Measurements from ENCODE around the gene EIF4H.
"Not testable (repeated sequence)": the region's sequence is repeated elsewhere in the genome, so short reads cannot be mapped to it uniquely, and the experiment has no call there.

The EIF4H gene

DNA sequence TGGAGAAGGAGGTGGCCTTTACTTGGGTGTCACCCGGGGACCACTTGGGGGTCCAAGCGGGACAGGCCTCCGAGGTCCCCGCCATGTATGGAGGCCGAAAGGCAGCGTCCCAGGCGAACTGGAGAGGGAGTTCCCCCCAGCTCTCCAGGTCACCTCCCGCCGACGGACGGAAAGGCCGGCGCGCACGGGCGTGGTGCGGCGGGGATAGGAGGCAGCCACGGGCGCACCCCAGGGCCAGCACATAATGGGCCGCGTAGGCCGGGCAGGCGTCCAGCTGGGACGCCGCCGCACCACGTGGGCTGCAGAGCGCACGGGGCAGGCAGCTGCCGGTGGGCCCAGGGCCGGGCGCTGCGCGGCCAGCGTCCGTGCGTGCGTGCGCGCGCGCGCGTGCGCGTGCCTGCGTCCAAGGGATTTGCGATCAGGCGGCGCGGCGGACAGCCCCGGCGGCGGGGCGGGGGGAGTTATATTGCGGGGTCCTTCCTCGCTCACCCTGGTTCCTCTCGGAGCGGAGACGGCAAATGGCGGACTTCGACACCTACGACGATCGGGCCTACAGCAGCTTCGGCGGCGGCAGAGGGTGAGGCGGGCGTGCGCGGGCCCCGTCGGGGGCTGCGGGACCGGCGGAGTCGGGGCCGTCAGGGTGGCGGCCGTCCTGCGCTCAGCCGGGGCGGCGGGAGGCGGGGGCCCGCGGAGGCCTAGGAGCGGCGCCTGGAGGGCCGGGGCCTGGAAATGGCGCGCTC lies at the start of gene EIF4H:
Gene EIF4H (plus strand): TSS at position 491 of the 740 bp plus-strand sequence. CDS start 28 bp downstream, at position 519.
- DNase-seq = peak; percentile 94

DNA sequence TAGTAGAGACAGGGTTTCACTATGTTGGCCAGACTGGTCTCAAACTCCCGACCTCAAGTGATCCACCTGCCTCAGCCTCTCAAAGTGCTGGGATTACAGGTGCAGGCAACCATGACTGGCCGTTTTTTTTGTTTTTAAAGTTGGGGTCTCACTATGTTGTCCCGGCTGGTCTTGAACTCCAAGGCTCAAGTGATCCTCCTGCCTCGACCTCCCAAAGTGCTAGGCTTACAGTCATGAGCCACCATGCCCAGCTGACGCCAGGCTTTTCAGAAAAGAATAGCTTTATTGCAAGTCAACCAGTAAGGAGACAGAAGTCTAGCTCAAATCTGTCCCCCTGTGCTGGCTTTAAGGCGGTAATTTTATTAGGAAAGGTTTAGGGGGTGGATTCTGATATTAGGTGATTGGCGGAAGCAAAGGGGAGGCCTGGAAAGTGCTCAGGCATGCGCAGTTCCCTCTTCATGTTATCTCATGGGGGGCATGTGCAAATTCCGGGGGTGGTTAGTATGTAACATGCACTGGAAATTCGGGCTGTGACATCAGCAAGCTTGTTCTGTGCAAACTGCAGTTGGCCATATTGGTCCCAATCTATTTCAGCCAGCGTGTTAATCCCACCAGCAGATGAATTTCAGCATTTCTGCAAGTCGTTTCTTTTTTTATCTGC lies 47.8 kb upstream of the EIF4H start:
- no peak for DNase-seq

DNA sequence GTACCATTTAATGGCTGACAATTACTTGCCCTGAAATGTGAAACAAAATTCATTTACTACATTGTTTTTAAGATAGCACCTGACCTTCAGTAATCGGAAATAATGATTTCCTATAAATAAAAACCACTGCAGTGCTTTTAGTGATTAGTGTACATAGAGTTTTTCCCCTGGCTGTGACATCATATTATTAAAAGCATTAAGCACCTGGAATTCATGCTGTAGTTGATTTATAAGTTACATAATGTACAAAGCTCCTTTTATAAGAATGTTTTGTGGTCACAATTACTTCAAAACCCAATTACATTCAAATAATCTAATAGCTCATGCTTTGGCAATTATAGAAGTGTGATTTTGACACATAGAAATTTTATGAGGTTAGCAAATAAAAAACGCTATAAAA lies 44.3 kb upstream of the EIF4H start:
- no peak for DNase-seq

DNA sequence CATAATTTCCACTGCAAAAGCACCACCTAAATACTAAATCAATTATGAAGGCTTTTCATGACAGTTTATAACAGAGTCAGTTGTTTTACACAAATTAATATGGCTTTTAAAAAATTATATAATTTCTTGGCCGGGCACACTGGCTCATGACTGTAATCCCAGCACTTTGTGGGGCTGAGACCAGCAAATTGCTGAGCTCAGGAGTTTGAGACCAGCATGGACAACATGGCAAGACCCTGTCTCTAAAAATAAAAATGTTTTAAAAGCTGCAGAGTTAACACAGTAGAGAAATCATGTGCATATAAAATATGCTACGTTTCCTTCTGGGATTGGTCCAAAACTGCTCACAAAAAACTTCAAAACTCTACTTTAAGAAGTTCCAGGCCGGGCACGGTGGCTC lies 43.6 kb upstream of the EIF4H start:
- DNase-seq = no peak

DNA sequence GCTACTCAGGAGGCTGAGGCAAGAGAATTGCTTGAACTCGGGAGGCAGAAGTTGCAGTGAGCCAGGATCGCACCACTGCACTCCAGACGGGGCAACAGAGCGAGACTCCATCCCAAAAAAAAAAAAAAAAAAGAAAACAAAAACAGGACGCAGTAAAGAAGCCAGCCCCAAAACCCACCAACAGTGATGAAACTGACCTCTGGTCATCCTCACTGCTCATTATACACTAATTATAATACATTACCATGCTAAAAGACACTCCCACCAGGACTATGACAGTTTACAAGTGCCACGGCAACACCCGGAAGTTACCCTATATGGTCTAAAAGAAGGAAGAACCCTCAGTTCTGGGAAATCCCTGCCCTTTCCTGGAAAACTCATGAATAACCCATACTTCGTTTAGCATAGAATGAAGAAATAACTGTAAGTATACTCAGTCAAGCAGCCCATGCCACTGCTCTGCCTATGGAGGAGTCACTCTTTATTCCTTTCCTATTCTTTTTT lies 40.0 kb upstream of the EIF4H start:
- no peak for DNase-seq

DNA sequence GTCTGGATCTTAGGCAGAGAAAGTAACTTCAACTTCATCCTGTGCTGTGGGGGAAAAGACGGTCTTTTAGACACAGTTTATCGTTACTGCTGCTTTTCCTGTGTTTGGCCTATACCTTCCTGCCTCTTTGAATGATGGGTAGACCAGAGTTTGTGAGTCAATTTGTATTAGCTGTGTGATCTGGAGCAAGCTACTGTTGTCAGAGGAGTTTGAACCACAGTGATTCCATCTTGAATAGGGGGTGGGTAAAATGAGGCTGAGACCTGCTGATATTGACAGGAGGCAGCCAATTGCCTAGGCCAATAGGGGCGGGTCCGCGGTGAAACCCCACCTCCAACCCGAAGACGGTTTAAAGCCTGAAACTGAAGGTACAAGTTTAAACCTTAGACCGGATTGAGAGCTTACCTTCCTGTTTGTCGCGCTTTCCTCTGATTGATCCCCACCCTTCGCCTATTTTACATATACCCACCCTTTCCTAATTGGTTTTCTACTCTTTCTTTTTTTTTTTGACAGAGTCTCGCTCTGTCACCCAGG lies 35.8 kb upstream of the EIF4H start:
- no peak for DNase-seq

DNA sequence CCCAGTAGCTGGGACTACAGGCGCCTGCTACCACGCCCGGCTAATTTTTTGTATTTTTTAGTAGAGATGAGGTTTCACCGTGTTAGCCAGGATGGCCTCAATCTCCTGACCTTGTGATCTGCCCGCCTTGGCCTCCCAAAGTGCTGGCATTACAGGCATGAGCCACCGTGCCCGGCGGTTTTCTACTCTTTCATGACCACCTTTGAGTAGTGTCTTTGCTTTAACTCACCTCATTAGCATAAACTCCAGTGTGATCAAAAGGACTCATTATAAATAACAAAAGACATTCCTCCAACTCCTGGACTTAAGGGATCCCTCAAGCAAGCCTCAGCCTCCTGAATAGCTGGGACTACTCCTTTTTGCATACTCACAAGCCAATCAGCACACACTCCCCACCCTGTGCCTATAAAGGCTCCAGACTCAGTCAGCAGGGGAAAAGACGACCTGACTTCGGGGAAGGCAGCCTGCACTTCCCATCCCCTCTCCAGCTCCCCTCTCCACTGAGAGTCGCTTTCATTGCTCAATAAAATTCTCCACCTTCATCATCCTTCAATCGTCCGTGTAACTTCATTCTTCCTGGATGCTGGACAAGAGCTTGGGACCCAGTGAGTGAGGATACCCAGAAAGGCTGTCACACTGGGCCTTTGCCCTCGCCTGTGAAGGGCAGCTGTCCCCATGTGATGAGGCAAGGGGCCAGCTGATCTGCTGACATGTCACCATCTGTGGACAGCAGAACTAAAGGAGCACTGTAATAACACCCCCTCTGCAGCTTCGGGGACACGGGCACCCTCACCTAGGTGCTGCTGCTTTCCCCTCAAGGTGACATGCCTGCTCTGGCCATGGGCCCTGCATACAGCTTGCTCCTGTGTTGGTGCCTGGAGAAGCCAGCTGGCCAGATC lies 35.0 kb upstream of the EIF4H start:
- DNase-seq = no peak

DNA sequence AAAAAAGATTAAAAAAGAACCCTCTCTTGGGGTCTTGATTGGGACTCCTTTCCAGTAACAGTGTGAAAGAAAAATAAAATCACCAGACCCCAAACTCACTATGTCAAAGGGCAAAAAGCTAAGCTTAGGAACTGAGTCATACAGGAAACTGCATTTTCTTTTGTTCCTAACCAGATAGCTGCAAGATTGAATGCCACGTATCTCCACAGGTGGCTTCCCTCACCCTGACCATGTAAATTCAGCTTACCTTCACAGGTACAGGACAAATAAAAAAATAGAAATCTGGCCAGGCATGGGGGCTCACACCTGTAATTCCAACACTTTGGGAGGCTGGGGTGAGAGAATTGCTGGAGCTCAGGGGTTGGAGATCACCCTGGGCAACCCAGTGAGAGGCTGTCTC lies 32.5 kb upstream of the EIF4H start:
- DNase-seq = no peak

DNA sequence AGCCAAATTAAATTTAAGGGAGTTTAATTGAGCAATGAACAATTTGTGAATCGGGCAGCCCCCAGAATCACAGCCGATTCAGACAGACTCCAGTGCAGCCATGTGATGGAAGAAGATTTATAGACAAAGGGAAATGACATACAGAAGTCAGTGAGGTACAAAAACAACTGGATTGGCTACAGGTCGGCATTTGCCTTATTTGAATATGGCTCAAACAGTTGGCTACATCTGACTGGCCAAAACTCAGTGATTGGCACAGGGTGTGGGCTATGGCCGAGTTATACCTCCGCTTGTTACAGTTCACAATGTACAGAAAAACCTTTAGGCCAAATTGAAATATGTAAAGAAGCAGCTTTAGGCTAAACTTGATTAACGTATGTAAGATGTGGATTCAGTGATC lies 30.8 kb upstream of the EIF4H start:
- no peak for DNase-seq

DNA sequence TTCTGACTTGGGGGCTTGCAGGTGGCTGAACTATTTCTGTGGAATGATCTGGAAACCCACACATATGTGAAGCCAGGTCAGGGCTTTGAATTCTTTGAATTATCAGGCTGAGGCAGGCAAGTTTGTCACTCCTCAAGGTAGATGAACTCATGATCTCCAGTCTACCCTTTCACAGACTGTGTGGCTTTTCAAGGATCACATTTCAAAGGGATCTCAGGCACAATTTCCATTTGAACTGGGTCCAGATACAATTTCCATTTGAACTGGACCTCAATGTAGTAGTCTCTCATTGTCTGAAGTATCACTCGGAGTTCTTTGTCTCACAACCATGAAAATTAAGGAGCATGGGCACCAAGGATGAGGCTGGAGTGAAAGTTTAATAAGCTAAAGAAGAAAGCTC lies 25.7 kb upstream of the EIF4H start:
- DNase-seq = no peak

DNA sequence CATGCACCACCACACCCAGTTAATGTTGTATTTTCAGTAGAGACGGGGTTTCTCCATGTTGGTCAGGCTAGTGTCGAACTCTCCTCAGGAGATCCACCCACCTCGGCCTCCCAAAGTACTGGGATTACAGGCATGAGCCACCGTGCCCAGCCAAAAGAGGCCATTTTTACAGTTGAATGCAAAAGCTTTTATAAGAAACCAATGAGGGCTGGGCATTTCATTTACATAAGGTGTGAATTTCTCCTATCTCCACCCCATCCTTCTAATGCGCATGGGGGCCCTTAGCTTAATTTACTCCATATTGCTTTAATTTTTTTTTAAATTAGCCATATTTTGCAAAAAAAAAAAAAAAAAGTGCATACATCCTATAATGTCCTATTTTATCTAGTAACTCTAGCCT lies 25.1 kb upstream of the EIF4H start:
- no peak for DNase-seq

DNA sequence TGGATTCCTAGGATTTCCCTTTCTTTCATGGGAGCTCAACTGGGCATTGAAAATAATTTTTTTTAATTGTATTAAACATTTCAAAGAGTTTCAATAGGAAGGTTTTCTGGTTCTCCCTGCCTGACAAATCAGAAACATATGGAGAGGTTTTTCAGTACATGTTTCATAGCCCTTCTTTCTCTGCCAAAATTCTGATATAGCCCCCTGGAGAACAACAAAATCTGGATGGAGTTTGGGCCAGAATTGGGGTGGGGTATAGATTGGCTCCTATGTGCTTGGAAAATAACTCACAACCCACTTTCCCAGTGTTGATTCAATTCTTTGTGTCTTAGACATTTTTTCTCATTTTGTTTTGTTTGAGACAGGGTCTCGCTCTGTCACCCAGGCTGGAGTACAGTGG lies 24.6 kb upstream of the EIF4H start:
- peak; percentile 33 for DNase-seq

DNA sequence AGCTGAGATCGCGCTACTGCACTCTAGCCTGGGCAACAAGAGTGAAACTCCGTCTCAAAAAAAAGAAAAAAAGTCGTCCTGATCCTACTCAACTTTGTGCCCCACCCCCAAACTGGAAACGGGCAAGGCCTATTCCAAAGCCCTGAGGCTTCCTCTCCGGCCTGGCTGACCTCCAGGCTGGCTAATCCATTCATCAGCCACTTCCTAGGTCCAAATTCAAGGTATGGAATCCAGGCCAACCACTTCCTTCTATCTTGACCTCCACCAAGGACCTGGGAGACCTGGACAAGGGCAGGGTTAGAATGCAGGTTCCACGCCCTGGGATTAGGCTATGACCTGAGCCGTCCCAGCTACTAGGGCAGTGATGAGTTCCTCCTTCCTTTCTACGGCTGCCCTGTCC lies 20.4 kb upstream of the EIF4H start:
- no peak for DNase-seq

DNA sequence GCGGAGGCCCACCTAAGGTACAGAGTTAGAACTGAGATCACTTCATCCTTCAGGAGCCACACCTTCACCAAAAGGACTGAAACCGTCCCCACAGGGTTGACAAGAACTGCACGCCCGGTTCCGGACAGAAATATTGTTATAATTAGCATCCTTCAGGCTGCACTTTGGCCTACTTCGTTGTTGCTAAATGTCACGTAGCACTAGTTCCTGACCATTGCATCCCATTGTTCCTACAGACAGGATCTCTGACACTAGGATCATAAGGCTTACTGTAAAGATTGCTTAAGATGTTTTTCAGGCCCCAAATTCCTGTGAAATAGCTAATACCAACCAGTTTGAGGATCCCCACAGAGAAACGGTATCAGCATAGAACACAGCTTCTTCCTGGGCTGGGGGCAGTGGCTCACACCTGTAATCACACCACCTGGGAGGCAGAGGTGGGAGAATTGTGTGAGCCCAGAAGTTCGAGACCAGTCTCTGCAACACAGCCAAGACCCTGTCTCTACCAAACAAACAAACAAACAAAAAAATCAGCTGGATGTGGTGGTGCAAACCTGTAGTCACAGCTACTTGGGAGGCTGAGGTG lies 18.3 kb upstream of the EIF4H start:
- DNase-seq = no peak

DNA sequence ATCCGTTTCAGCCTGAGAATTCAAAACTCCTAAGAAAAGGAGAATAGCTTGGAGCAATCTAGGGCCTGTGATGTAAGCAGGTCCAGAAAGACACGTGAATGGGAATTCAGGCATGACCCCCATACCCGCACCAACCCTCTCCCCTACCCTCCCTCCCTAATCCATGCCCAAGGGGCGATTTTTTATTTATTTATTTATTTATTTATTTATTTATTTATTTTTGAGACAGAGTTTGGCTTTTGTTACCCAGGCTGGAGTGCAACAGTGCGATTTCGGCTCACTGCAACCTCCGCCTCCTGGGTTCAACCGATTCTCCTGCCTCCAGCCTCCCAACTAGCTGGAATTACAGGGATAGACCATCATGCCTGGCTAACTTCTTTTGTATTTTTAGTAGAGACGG lies 16.6 kb upstream of the EIF4H start:
- DNase-seq = no peak

DNA sequence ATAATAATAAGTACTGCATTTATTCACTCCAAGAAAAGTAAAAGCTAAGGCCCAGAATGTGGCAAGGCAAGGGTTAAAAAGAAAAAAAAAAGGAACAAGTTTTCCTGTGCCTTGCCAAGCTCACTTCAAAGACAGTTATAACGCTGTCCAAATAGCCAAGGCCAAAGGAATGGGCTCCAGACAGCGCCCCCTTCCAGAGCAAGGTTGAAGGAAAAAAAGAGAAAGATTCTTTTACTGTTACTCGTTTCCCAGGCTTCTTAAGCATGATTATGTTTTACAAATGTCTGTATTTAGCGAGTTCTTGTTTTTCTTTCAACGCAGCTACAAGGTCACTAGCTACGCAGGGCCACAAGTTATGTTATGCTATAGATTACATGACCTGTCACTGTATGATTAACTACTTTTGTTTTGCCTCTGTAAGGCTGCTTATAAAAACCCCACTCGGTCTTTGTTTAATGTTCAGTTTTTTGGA lies 9.1 kb upstream of the EIF4H start:
- DNase-seq = peak; percentile 23

DNA sequence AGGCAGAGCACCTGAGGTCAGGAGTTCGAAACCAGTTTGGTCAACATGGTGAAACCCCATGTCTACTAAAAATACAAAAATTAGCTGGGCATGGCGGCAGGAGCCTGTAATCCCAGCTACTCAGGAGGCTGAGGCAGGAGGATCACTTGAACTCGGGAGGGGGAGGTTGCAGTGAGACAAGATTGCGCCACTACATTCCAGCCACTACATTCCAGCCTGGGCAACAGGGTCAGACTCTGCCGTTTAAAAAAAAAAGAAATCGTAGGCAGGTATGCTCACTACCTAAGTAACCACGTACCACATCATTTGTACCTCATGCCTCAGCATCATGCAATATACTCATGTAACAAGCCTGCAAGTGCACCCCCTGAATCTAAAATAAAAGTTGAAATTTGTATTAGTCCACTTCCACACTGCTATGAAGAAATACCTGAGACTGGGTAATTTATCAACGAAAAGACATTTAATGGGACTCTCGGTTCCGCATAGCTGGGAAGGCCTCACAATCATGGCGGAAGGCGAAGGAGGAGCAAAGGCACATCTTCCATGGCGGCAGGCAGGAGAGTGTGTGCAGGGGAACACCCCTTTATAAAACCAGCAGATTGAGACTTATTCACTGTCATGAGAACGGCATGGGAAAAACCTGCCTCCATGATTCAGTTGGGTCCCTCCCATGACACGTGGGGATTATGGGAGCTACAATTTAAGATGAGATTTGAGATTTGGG lies 8.1 kb upstream of the EIF4H start:
- no peak for DNase-seq

DNA sequence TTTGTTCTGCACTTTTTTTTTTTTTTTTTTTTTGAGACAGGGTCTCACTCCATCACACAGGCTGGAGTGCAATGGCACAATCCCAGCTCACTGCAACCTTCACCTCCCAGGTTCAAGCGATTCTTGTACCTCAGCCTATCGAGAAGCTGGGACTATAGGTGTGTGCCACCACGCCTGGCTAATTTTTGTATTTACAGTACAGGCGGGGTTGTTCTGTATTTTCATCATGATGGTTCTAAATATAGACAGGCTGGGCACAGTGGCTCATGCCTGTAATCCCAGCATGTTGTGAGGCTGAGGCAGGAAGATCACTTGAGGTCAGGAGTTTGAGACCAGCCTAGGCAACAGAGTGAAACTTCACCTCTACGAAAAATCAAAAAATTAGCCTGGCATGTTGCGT lies 6.8 kb upstream of the EIF4H start:
- not testable (repeated sequence) for DNase-seq

DNA sequence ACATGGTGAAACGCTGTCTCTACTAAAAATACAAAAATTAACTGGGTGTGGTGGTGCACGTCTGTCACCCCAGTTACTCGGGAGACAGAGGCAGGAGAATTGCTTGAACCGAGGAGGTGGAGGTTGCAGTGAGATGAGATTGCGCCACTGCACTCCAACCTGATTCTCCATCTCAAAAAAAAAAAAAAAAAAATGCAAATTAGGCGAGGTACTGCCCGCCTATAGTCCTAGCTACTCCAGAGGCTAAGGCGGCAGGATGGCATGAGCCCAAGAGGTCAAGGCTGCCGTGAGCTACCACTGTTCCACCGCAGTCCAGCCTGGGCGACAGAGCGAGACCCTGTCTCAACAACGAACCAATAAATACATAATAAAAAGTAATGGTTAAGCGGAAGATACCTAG lies 1.1 kb upstream of the EIF4H start:
- DNase-seq = no peak

DNA sequence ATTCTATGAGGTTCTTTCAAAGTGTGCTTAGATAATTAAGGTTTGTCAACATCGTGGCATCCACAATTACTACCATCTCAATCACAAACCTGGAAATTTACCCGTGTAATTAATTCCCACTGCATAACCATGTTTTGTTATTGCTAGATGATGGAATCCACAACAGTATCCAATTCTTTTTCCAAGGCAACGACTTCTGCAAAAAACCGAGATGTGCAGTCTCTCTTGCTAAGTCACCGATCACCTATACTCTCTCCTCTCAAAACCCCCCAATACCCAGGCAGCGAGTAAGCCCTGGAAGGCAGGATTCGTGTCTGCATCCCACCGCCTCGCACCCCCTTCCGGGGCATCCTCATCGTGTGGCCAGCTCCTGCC lies 678 bp upstream of the EIF4H start:
- no peak for DNase-seq

DNA sequence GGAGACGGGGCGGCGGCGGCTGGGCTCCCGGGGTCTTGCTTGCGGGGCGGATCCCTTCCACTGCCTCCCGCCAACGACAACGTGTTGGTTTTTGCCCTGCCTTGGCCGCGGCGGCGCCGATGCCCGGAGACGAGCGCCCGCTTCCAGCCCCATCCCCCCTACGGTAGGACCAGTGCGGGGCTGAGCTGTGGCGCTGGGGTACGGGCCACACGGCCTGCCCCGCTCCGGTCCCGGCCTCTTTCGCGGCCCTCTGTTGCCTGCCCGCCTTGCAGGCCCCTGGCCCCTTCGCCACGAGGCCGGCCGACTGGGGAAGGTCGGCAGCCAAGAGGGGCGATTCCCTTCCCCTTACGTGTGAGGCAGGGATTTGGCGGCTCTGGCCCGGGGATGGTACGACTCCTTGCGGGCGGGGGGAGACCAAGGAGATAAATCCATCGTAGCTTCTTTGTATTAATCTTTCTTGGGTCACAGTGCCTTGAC lies 488 bp downstream of the EIF4H start:
- DNase-seq = peak; percentile 62

DNA sequence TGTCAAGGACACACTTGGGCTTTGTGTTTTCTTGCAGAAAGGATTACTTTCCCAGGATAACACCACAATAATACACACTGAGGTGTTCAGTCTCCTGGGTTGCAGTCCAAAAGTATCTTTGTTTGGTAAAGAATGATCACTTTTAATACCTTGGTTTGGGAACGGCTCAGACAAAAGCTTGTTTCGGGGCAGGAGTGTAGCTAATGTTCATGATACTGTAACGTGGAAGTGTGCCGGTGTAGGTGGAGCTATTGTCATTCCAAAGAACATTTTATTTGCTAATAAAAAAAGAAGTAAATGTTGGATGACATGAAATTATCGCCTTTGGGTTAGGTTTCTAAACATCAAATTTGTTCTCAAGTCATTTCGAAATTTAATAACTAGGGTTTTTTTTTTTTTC lies 1.2 kb downstream of the EIF4H start:
- no peak for DNase-seq

Measured in fibroblast of upper back skin (primary cell).